Fibroblast of peridontal ligament (primary cell): ENCODE data around the gene NSUN6.
"Not testable (repeated sequence)": the region's sequence is repeated elsewhere in the genome, so short reads cannot be mapped to it uniquely, and the experiment has no call there.

Experiments used
- DNase-seq: peaks from one replicate; pipeline ENCODE4 v3.0.0-alpha.2; 2010; ENCODE audit errors: extremely low read depth

The NSUN6 gene

DNA sequence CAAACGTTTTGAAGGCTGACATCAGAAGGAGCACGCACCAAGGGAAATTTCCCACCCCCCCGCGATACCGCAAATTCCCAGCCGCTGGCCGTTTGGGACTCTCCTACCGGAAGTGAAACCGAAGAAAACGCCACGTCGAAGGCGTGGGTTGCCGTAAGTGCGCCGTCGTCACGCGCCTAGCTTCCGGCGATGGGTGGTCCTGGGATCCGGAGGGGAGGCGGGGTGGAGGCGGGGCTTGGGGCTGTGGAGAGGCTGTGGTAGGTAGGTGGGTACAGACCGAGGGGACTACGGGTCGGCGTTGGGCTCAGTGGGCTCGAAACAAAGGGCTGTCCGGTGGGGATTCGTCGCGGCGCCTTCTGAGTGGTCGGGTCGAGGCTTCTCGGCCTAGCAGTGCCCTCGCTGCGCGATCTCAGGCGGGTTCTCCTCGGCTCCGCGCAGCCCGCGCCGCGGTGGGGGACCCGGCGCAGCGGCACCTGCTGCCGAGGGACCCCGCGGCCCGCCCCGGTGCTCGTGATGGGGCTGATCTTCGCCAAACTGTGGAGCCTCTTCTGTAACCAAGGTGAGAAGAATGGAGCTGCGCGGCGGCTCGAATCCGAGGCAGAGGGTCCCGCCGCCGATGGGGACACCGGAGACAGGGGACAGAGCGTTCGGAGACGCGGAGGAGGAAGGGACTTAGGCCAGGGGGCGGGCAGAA is 7.9 kb upstream of the NSUN6 start, which contains the start of gene ARL5B:
Gene ARL5B (plus strand): TSS at position 307 of the 694 bp plus-strand sequence. CDS start 207 bp downstream, at position 514.
- peak; percentile 98 for DNase-seq

DNA sequence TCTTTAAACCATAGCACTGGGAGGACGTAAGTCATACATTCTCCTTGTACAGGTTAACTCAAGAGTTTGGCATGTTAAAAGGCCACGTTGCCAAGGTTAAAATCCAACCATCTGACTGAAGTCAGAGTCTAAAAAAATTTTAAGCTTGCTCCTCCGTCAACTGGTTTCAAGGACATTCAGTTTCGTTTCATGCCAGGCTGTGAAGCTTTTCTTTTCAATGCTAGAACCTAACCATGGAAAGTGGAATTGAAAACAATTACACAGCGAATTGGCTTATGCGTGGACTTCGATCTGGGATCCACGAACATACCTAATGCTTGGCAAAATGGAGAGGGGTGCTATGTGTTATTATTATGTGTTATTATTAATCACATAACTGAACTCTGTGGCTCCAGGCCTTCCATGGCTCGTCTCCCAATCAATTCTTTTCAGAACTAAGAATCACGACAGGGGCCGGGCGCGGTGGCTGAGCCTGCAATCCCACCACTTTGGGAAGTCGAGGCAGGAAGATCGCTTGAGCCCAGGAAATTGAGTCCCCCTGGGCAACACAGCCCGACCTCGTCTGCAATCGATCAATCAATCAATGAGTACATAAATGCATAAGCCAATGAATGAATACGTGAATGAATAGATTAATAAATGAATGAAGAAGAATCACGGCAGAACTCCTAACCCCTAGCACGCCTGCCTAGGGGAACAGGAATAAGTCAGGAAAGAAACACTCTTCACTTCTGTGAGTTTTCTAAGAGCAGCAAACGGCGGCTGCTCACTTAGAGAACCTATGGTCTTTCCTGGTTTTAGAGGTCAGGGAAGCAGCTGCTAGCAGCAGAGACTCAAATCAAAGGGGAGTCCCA is 7.1 kb upstream of the NSUN6 start:
- DNase-seq = peak; percentile 77

GRCh38 chr10:18656724-18657123 is 5.3 kb upstream of the NSUN6 start:
- DNase-seq = no peak

GRCh38 chr10:18653112-18653511 is 1.7 kb upstream of the NSUN6 start:
- DNase-seq = no peak

DNA sequence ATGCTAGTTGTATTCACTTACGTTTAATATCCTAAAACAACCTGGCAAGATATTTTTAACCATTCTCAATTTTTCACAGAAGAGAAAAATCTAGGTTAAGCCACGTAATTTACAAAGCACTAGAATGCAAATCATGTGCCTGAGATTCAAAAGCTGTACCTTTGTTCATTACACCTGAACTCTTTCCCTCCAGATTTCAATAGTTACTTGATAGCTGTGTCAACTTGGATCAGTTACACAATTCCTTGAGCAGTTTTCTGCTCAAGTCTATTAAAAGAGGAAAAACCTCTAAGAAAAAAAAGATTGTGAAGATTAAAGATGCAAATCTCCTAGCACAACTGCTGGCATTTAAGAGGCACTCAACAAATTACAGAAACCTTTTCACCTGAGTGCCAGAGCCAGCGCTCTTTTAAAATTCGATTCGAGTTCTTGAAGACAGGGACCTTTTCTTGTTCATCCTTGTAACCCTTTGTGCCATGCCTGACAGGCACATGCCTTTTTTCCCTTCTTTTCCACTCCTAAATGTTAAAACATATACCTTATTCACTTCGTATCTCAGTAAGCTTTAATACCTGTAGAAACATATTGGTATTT is 886 bp downstream of the NSUN6 start:
- DNase-seq = no peak

- DNase-seq = no peak
These were observed 1.9 kb downstream of the NSUN6 start for GRCh38 chr10:18649364-18649959.

GRCh38 chr10:18647945-18648344 is 3.4 kb downstream of the NSUN6 start:
- DNase-seq = no peak

DNA sequence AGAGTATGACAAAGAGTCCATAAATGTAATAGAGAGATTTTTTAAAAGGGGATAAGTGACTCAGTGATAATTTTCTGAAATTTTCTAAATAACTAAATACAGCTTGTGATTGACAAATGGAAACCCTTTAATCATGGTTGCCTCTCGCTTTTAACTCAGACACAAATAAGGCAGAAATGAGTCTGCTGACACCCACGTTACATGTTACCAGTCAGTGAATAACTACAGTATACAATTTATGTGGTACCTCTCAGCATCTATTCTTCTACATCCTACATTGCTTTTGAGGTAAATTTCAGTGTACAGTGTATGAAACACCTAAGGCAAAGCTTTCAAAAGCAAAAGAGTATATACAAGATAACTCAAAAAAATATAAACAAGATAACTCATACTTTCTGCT is 4.2 kb downstream of the NSUN6 start:
- no peak for DNase-seq

DNA sequence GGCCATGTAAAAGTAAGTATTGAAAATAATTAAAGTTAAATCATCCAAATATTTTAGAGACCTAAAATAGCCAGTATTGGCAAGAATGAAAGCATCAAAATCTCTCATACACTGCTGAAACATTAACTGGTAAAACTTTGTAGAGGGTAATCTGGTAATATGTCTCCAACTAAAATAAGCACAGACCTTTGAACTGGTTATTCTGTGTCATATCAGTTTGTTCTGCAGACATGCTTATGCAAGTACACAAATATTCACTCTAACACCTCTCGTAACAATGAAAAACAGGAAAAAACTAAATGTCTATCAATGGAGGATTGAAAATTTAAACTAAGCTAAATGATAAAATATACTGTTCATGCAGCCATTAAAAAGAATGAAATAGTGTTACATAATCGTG is 11.7 kb downstream of the NSUN6 start:
- not testable (repeated sequence) for DNase-seq

DNA sequence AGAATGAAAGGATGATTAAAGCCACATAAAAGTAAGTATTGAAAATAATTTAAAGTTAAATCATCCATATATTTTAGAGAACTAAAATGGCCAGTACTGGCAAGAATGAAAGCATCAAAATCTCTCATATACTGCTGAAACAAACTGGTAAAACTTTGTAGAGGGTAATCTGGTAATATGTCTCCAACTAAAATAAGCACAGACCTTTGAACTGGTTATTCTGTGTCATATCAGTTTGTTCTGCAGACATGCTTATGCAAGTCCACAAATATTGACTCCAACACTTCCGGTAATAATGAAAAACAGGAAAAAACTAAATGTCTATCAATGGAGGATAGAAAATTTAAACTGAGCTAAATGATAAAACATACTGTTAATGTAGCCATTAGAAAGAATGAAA is 14.0 kb downstream of the NSUN6 start:
- DNase-seq = not testable (repeated sequence)

GRCh38 chr10:18635995-18636394 is 15.4 kb downstream of the NSUN6 start:
- DNase-seq = no peak

GRCh38 chr10:18632500-18632899 is 18.9 kb downstream of the NSUN6 start:
- not testable (repeated sequence) for DNase-seq

- DNase-seq = peak; percentile 74
These were observed 23.9 kb downstream of the NSUN6 start for GRCh38 chr10:18627452-18628018.

DNA sequence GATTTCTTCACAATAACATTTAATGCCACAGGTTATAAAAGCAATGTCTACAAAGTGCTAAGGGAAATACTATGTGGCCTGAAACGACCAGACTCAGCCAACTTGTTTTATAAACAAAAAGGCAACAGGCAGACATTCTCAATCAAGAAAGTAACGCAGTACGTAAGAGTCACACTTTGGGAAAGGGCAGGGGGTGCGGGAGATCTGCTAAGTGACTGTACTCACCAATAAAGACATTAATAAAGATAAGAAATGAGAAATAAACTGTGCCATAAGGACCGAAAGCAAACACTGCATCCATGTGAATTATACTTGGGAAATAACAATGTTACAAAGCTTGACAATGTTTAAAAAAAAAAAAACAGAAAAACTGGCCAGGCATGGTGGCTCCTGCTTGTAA is 25.5 kb downstream of the NSUN6 start:
- no peak for DNase-seq

- peak; percentile 57 for DNase-seq
These were observed 27.7 kb downstream of the NSUN6 start for GRCh38 chr10:18623671-18624070.

DNA sequence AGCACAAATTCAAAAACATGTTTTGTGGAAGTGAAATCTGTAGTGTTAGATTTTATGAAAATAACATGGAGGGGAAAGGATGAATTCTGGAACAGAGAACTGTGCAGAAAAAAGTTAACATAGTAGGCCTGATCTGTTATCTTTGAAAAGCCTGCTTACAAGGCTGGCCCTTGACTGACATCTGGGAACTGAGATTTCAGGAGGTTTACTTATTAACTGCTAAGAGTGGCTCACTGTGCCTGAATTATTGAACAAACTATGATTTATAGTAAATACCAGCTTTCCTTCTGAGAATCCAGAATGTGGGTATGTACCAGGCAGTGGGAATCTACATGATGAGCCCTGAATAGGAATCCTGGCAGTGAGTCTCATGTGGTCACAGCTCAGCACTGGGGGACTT is 30.5 kb downstream of the NSUN6 start:
- no peak for DNase-seq

DNA sequence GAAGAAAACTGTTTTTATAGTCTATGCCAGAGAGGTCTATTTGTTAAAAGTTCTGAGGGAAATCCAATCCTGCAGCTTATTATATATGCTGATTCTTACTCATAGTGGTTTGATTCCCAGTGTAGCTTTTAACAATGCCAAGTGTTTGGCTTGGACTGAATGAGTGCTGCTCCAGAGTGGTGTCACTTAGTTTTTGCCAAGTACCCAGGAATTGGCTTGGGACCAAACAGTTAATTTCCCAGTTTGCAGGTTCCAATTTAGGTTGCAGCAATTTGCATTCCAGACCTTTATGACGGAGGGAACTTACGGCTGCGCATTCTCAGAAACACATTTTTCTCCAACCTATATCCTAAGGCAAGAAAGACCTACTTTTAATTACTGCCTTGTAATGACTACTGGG is 32.4 kb downstream of the NSUN6 start:
- peak; percentile 69 for DNase-seq

GRCh38 chr10:18616337-18616736 is 35.0 kb downstream of the NSUN6 start:
- peak; percentile 15 for DNase-seq

- no peak for DNase-seq
These were observed 35.8 kb downstream of the NSUN6 start for GRCh38 chr10:18615618-18616017.

DNA sequence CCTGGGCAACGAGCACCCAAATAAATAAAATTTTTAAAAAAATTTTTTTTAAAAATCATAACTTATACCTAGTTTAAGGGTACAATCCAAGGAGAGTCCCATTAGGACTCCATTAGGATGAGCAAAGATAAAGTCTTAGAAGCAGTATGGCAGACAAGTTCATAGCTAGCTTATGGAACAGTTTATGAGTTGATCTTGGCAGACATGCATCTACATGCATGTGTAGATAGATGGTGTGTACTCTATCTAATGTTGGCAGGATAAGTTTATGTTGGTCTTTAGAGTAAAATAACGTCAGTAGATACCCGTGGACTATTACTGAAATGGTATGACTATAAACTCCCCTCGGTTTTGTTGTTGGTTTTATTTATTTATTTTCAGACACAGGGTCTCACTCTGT is 40.2 kb downstream of the NSUN6 start:
- no peak for DNase-seq

- DNase-seq = peak; percentile 83
These were observed 40.9 kb downstream of the NSUN6 start for GRCh38 chr10:18610517-18610916.

DNA sequence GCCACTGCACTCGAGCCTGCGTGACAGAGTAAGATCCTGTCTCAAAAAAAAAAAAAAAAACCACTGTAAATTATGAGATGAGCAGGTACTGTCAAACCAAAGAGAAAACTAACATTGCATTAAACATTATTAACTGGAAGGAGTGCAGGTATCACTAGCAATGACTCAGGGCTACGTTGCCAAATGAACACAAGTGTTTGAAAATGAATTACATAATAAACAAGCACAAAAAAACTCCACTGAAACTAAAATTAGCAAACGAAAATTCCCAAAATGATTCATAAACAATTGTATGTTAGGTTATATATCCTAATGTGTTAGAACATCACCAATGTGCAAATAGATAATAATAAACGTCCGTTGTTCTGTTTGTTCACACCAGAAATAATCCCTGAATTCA is 42.8 kb downstream of the NSUN6 start:
- no peak for DNase-seq
